Esophagus (tissue), 2 donors: ENCODE results near the gene CNTNAP5. TPM values are rescaled to one million over a fixed set of nuclear protein-coding genes. Genes with fewer than 3 reads are reported as not detected.

ENCODE experiments used
- H3K27ac ChIP-seq, 2 donors: one replicate each; pipeline ENCODE4 v1.5.1; 2013; ENCODE audit warnings: low read depth in 2 of 2, mild to moderate bottlenecking in 2 of 2, inconsistent platforms in 1 of 2, low read length in 1 of 2, moderate library complexity in 1 of 2
- H3K27me3 ChIP-seq, 2 donors: one replicate each; pipeline ENCODE4 v1.6.1; 2013; ENCODE audit warnings: low read length in 2 of 2, control low read depth in 1 of 2, mild to moderate bottlenecking in 1 of 2; ENCODE audit not compliant: insufficient read depth in 2 of 2, control insufficient read depth in 1 of 2
- H3K36me3 ChIP-seq, 2 donors: one replicate each; pipeline ENCODE4 v1.6.1; 2013; ENCODE audit warnings: low read length in 1 of 2; ENCODE audit not compliant: control insufficient read depth in 2 of 2, insufficient read depth in 2 of 2
- H3K4me1 ChIP-seq, 2 donors: one replicate each; pipeline ENCODE4 v1.6.1; 2013; ENCODE audit warnings: low read length in 1 of 2; ENCODE audit not compliant: control insufficient read depth in 2 of 2, insufficient read depth in 2 of 2
- H3K4me3 ChIP-seq, 2 donors: one replicate each; pipeline ENCODE4 v1.5.1; 2013; ENCODE audit warnings: low read length in 2 of 2, mild to moderate bottlenecking in 2 of 2, low read depth in 1 of 2, moderate library complexity in 1 of 2
- H3K9me3 ChIP-seq, 2 donors: one replicate each; pipeline ENCODE4 v1.6.1; 2013; ENCODE audit warnings: mild to moderate bottlenecking in 2 of 2, low read depth in 1 of 2, low read length in 1 of 2, moderate library complexity in 1 of 2; ENCODE audit not compliant: control insufficient read depth in 2 of 2, insufficient read depth in 1 of 2
- WGBS, 2 donors: extraction: QIAGEN DNeasy Blood & Tissue Kit; methylation state at CpG; one replicate each; pipeline ENCODE4 v1.1.7; 2013; 5-methylcytosine and 5-hydroxymethylcytosine counted together
- polyA plus RNA-seq, 2 donors: library from polyadenylated mRNA; stranded (reverse); fragments of 200-250 nt; gene quantifications; one replicate each; pipeline ENCODE4 v1.2.3, GENCODE V29; 2013
- donor health status: healthy with polysubstance abuse.
- donor health status: Bipolar disorder and iron deficiency.

Gene CNTNAP5
- polyA plus RNA-seq, 2 donors = not detected

GRCh38 chr2:124774781-124775180 is 749.7 kb downstream of the CNTNAP5 start:
- H3K4me3 ChIP-seq = no peak overlapping the region
- H3K36me3 ChIP-seq = no peaks in the 10 kb centered on the region
- no peaks in the 10 kb centered on the region for H3K27me3 ChIP-seq
- H3K9me3 ChIP-seq = peaks cover 0 to 8% of the 10 kb centered on the region in 2 donors
- H3K4me1 ChIP-seq = no peaks in the 10 kb centered on the region
- 76 to 87% methylated on average over 5 of the region's 5 CpGs for WGBS, 2 donors
- H3K27ac ChIP-seq = no peak overlapping the region

GRCh38 chr2:124776332-124776731 is 751.2 kb downstream of the CNTNAP5 start:
- Histone ChIP-seq H3K36me3 (no peaks in the 10 kb centered on the region), H3K27ac (no peak overlapping the region), H3K27me3 (no peaks in the 10 kb centered on the region), H3K9me3 (peaks cover 0 to 8% of the 10 kb centered on the region in 2 donors), H3K4me3 (no peak overlapping the region), H3K4me1 (no peaks in the 10 kb centered on the region)
- WGBS, 2 donors = 73 to 86% methylated on average over 3 of the region's 3 CpGs

GRCh38 chr2:124778076-124778475 is 753.0 kb downstream of the CNTNAP5 start:
- no peak overlapping the region for H3K27ac ChIP-seq
- H3K27me3 ChIP-seq = no peaks in the 10 kb centered on the region
- WGBS, 2 donors = 75 to 79% methylated on average over 2 of the region's 2 CpGs
- H3K9me3 ChIP-seq = peaks cover 0 to 5% of the 10 kb centered on the region in 2 donors
- H3K4me3 ChIP-seq = no peak overlapping the region
- no peaks in the 10 kb centered on the region for H3K4me1 ChIP-seq
- no peaks in the 10 kb centered on the region for H3K36me3 ChIP-seq

GRCh38 chr2:124796647-124797046 is 771.6 kb downstream of the CNTNAP5 start:
- Histone ChIP-seq H3K4me1 (no peaks in the 10 kb centered on the region), H3K9me3 (peaks cover 0 to 2% of the 10 kb centered on the region in 2 donors), H3K36me3 (no peaks in the 10 kb centered on the region), H3K4me3 (no peak overlapping the region), H3K27ac (no peak overlapping the region), H3K27me3 (no peaks in the 10 kb centered on the region)

- H3K27ac ChIP-seq = no peak overlapping the region
- H3K9me3 ChIP-seq = peaks cover 0 to 2% of the 10 kb centered on the region in 2 donors
- H3K4me1 ChIP-seq = no peaks in the 10 kb centered on the region
- WGBS, 2 donors = 82 to 89% methylated on average over 2 of the region's 2 CpGs
- H3K27me3 ChIP-seq = no peaks in the 10 kb centered on the region
- no peaks in the 10 kb centered on the region for H3K36me3 ChIP-seq
- no peak overlapping the region for H3K4me3 ChIP-seq
These were observed 772.0 kb downstream of the CNTNAP5 start for GRCh38 chr2:124797049-124797448.

- Histone ChIP-seq H3K36me3 (no peaks in the 10 kb centered on the region), H3K4me3 (no peak overlapping the region), H3K4me1 (no peaks in the 10 kb centered on the region), H3K27me3 (no peaks in the 10 kb centered on the region), H3K27ac (no peak overlapping the region), H3K9me3 (peaks cover 0 to 2% of the 10 kb centered on the region in 2 donors)
- WGBS, 2 donors = 63 to 65% methylated on average over 1 of the region's 1 CpG
These were observed 773.5 kb downstream of the CNTNAP5 start for GRCh38 chr2:124798551-124798950.

- H3K4me3 ChIP-seq = no peak overlapping the region
- H3K27ac ChIP-seq = no peak overlapping the region
- WGBS, 2 donors = 51 to 59% methylated on average over 5 of the region's 5 CpGs
These were observed 779.2 kb downstream of the CNTNAP5 start for GRCh38 chr2:124804014-124804940.

GRCh38 chr2:124805060-124805459 is 780.0 kb downstream of the CNTNAP5 start:
- no peaks in the 10 kb centered on the region for H3K36me3 ChIP-seq
- no peaks in the 10 kb centered on the region for H3K9me3 ChIP-seq
- no peaks in the 10 kb centered on the region for H3K4me1 ChIP-seq
- WGBS, 2 donors = 58 to 69% methylated on average over 3 of the region's 3 CpGs
- H3K27me3 ChIP-seq = no peaks in the 10 kb centered on the region
- no peak overlapping the region for H3K27ac ChIP-seq
- no peak overlapping the region for H3K4me3 ChIP-seq

More at GRCh38 chr2:124804014-124804940, 779.2 kb downstream of the CNTNAP5 start:
- no peaks in the 10 kb centered on the region for H3K9me3 ChIP-seq
- no peaks in the 10 kb centered on the region for H3K36me3 ChIP-seq
- no peaks in the 10 kb centered on the region for H3K27me3 ChIP-seq
- no peaks in the 10 kb centered on the region for H3K4me1 ChIP-seq

GRCh38 chr2:124810132-124810531 is 785.0 kb downstream of the CNTNAP5 start:
- H3K36me3 ChIP-seq = no peaks in the 10 kb centered on the region
- WGBS, 2 donors = 32 to 47% methylated on average over 4 of the region's 4 CpGs
- no peaks in the 10 kb centered on the region for H3K27me3 ChIP-seq

More at GRCh38 chr2:124810132-124810531, 785.0 kb downstream of the CNTNAP5 start:
- H3K9me3 ChIP-seq = no peaks in the 10 kb centered on the region
- H3K27ac ChIP-seq = no peak overlapping the region
- H3K4me3 ChIP-seq = no peak overlapping the region
- no peaks in the 10 kb centered on the region for H3K4me1 ChIP-seq
